Prostate gland (tissue), 2 donors: ENCODE results near the gene NCOA7. TPM values are rescaled to one million over a fixed set of nuclear protein-coding genes. Genes with fewer than 3 reads are reported as not detected.

Source experiments
- DNase-seq: peaks from one replicate; pipeline ENCODE4 v3.0.0-alpha.2; 2019; ENCODE audit warnings: low spot score
- H3K27ac ChIP-seq, 2 donors: fragments of 200-600 bp; sonication (generic); 2 replicates each; pipeline ENCODE4 v1.5.1; 2017 to 2019
- H3K27me3 ChIP-seq: fragments of 200-600 bp; sonication (generic); replicated peaks from 2 replicates; pipeline ENCODE4 v1.5.1; 2019; ENCODE audit not compliant: insufficient read depth
- H3K36me3 ChIP-seq, 2 donors: fragments of 200-600 bp; sonication (generic); 1 replicate in 1 of 2; 2 replicates in 1 of 2; pipeline versions ENCODE4 v1.5.1 to v1.8.1; 2017 to 2019
- H3K4me1 ChIP-seq: fragments of 200-600 bp; sonication (generic); replicated peaks from 2 replicates; pipeline ENCODE4 v1.5.1; 2019
- H3K4me3 ChIP-seq, 2 donors: fragments of 200-600 bp; sonication (generic); 2 replicates each; pipeline ENCODE4 v1.5.1; 2017 to 2019
- H3K9me3 ChIP-seq: fragments of 200-600 bp; sonication (generic); 2 replicates; pipeline ENCODE4 v1.5.1; 2017
- CTCF ChIP-seq, 4 experiments: fragments of 200-600 bp in 2 of 4; fragments of 450-650 bp in 2 of 4; sonication (generic) in 2 of 4; IDR thresholded peaks; 1 replicate in 3 of 4; 2 replicates in 1 of 4; pipeline ENCODE4 v1.5.1; 2016 to 2019; ENCODE audit warnings: antibody characterized with exemption in 4 of 4, mild to moderate bottlenecking in 2 of 4, moderate library complexity in 2 of 4
- POLR2A ChIP-seq: fragments of 450-650 bp; IDR thresholded peaks from one replicate; pipeline ENCODE4 v1.6.1; 2016; ENCODE audit warnings: antibody characterized with exemption, mild to moderate bottlenecking
- POLR2AphosphoS5 ChIP-seq: sonication (generic); formaldehyde crosslinking; IDR thresholded peaks from one replicate; pipeline ENCODE4 v1.6.1; 2017; ENCODE audit warnings: antibody characterized with exemption
- WGBS: methylation state at CpG from one replicate; pipeline ENCODE4 v1.1.5; 2018; 5-methylcytosine and 5-hydroxymethylcytosine counted together
- intact Hi-C: fragments of 100-400 bp; cut with DNase I; formaldehyde crosslinking; loops from one replicate; pipeline ENCODE4 v1.14.2; 2022
- total RNA-seq, 2 donors: library from RNA; depleted of rRNA; stranded (reverse); fragments of >200 nt; gene quantifications; one replicate each; pipeline ENCODE4 v1.1.0, GENCODE V29; 2016

NCOA7 gene
- total RNA-seq, 2 donors from 2014 or later = 15.5 to 15.6 TPM

GRCh38 chr6:125835221-125835744 is 44.5 kb downstream of the NCOA7 start:
- peak overlapping the region in 1 of 2 donors; percentile 10 for H3K27ac ChIP-seq
- TF ChIP-seq POLR2A (no peak), POLR2AphosphoS5 (peak; percentile 9)
- intact Hi-C loops = no loop called here
- DNase-seq = no peak
- H3K4me1 ChIP-seq = no peaks in the 10 kb centered on the region
- no peak overlapping the region for H3K4me3 ChIP-seq
- no peaks in the 10 kb centered on the region for H3K9me3 ChIP-seq
- H3K36me3 ChIP-seq = no peaks in the 10 kb centered on the region
- no peaks in the 10 kb centered on the region for H3K27me3 ChIP-seq
- 69% methylated on average over 2 of the region's 2 CpGs for WGBS

- DNase-seq = no peak
- Histone ChIP-seq H3K4me1 (no peaks in the 10 kb centered on the region), H3K4me3 (no peak overlapping the region), H3K9me3 (no peaks in the 10 kb centered on the region), H3K27me3 (no peaks in the 10 kb centered on the region), H3K36me3 (no peaks in the 10 kb centered on the region), H3K27ac (no peak overlapping the region)
- 91% methylated on average over 2 of the region's 2 CpGs for WGBS
- no peak for TF ChIP-seq CTCF (IDR thresholded peaks at IDR 0.05)
- TF ChIP-seq POLR2AphosphoS5 = no peak
- no peak for TF ChIP-seq POLR2A
- intact Hi-C loops = no loop called here
These were observed 45.7 kb downstream of the NCOA7 start for GRCh38 chr6:125836466-125836865.

- H3K4me1 ChIP-seq = no peaks in the 10 kb centered on the region
- H3K27ac ChIP-seq = no peak overlapping the region
- no peaks in the 10 kb centered on the region for H3K27me3 ChIP-seq
- intact Hi-C loops = no loop called here
- H3K9me3 ChIP-seq = no peaks in the 10 kb centered on the region
- no peaks in the 10 kb centered on the region for H3K36me3 ChIP-seq
- DNase-seq = no peak
- no peak for TF ChIP-seq POLR2AphosphoS5
- TF ChIP-seq CTCF (IDR thresholded peaks at IDR 0.05) = no peak
- TF ChIP-seq POLR2A = no peak
- no peak overlapping the region for H3K4me3 ChIP-seq
- WGBS = 87% methylated on average over 7 of the region's 7 CpGs
These were observed 48.7 kb downstream of the NCOA7 start for GRCh38 chr6:125839471-125839870.

GRCh38 chr6:125839879-125840278 is 49.1 kb downstream of the NCOA7 start:
- Histone ChIP-seq H3K36me3 (no peaks in the 10 kb centered on the region), H3K4me1 (no peaks in the 10 kb centered on the region), H3K4me3 (no peak overlapping the region), H3K9me3 (no peaks in the 10 kb centered on the region), H3K27me3 (no peaks in the 10 kb centered on the region), H3K27ac (no peak overlapping the region)
- 71% methylated on average over 1 of the region's 1 CpG for WGBS
- no peak for DNase-seq
- intact Hi-C loops = no loop called here
- TF ChIP-seq CTCF (IDR thresholded peaks at IDR 0.05) = no peak
- no peak for TF ChIP-seq POLR2AphosphoS5
- TF ChIP-seq POLR2A = no peak

GRCh38 chr6:125841356-125842090 is 50.8 kb downstream of the NCOA7 start:
- H3K36me3 ChIP-seq = no peaks in the 10 kb centered on the region
- no peak for DNase-seq
- TF ChIP-seq POLR2A = no peak
- no peak for TF ChIP-seq POLR2AphosphoS5
- TF ChIP-seq CTCF (IDR thresholded peaks at IDR 0.05) = no peak
- H3K27me3 ChIP-seq = no peaks in the 10 kb centered on the region
- H3K4me1 ChIP-seq = no peaks in the 10 kb centered on the region
- H3K27ac ChIP-seq = no peak overlapping the region
- no peak overlapping the region for H3K4me3 ChIP-seq
- H3K9me3 ChIP-seq = no peaks in the 10 kb centered on the region
- intact Hi-C loops = no loop called here
- WGBS = 89% methylated on average over 5 of the region's 5 CpGs
